SK-N-SH treated with all-trans-retinoic acid at 6 μM for 48 hours (cell line): ENCODE results near the gene PCSK2.
"Not testable (repeated sequence)": the region's sequence is repeated elsewhere in the genome, so short reads cannot be mapped to it uniquely, and the experiment has no call there.

Experiments used
- ATAC-seq: fragments of 200-7000 bp; cut with Tn5 transposase; 3 replicates; pipeline ENCODE4 v1.9.1; 2020; ENCODE audit warnings: mild to moderate bottlenecking, moderate library complexity
- ARNTL ChIP-seq: fragments of 450-650 bp; formaldehyde crosslinking; IDR thresholded peaks from 2 replicates; pipeline ENCODE4 v1.5.0; 2020; ENCODE audit warnings: low read depth, mild to moderate bottlenecking, moderate library complexity, borderline replicate concordance
- BACH2 ChIP-seq: fragments of 250-450 bp; sonication (Bioruptor Pico); IDR thresholded peaks from 2 replicates; pipeline ENCODE4 v1.9.0; 2021; ENCODE audit warnings: mild to moderate bottlenecking, borderline replicate concordance
- CSDC2 ChIP-seq: fragments of 250-450 bp; sonication (Bioruptor Pico); IDR thresholded peaks from 2 replicates; pipeline ENCODE4 v1.5.0; 2020; ENCODE audit warnings: mild to moderate bottlenecking, moderate library complexity
- ESRRG ChIP-seq: fragments of 250-450 bp; sonication (Bioruptor Pico); IDR thresholded peaks from 2 replicates; pipeline ENCODE4 v1.6.1; 2021; ENCODE audit warnings: mild to moderate bottlenecking
- GLIS3 ChIP-seq: fragments of 250-450 bp; sonication (Bioruptor Pico); IDR thresholded peaks from 2 replicates; pipeline ENCODE4 v1.5.0; 2020; ENCODE audit warnings: mild to moderate bottlenecking, moderate library complexity
- ISL1 ChIP-seq: fragments of 250-450 bp; sonication (Bioruptor Pico); IDR thresholded peaks from 2 replicates; pipeline ENCODE4 v2.1.2; 2022; ENCODE audit warnings: mild to moderate bottlenecking, moderate library complexity
- OSR1 ChIP-seq: fragments of 250-450 bp; sonication (Bioruptor Pico); IDR thresholded peaks from 2 replicates; pipeline ENCODE4 v1.8.0; 2022; ENCODE audit warnings: moderate library complexity, mild to moderate bottlenecking, inconsistent platforms
- PPARA ChIP-seq: fragments of 250-450 bp; sonication (Bioruptor Pico); IDR thresholded peaks from 2 replicates; pipeline ENCODE4 v1.5.0; 2020; ENCODE audit warnings: mild to moderate bottlenecking, borderline replicate concordance
- RARB ChIP-seq: fragments of 250-450 bp; sonication (Bioruptor Pico); IDR thresholded peaks from 2 replicates; pipeline ENCODE4 v1.8.0; 2021; ENCODE audit warnings: mild to moderate bottlenecking, moderate library complexity
- TCF4 ChIP-seq: fragments of 250-450 bp; sonication (Bioruptor Pico); IDR thresholded peaks from 2 replicates; pipeline ENCODE4 v1.8.0; 2021; ENCODE audit warnings: mild to moderate bottlenecking, moderate library complexity, borderline replicate concordance
- TOX ChIP-seq: fragments of 250-450 bp; sonication (Bioruptor Pico); IDR thresholded peaks from 2 replicates; pipeline ENCODE4 v1.8.0; 2021; ENCODE audit warnings: mild to moderate bottlenecking, moderate library complexity, borderline replicate concordance
- ZC3H10 ChIP-seq: fragments of 250-450 bp; sonication (Bioruptor Pico); IDR thresholded peaks from 2 replicates; pipeline ENCODE4 v1.5.1; 2021; ENCODE audit warnings: mild to moderate bottlenecking, moderate library complexity
- ZFP3 ChIP-seq: fragments of 250-450 bp; sonication (Bioruptor Pico); IDR thresholded peaks from 2 replicates; pipeline ENCODE4 v1.5.0; 2020; ENCODE audit warnings: mild to moderate bottlenecking, moderate library complexity
- ZFP30 ChIP-seq: fragments of 450-650 bp; formaldehyde crosslinking; IDR thresholded peaks from 2 replicates; pipeline ENCODE4 v1.5.0; 2022; ENCODE audit warnings: mild to moderate bottlenecking, moderate library complexity
- ZNF565 ChIP-seq: fragments of 450-650 bp; formaldehyde crosslinking; conservative IDR thresholded peaks from 2 replicates; pipeline ENCODE4 v1.5.0; 2020; ENCODE audit warnings: low read depth, mild to moderate bottlenecking, moderate library complexity
- ZNF70 ChIP-seq: fragments of 450-650 bp; formaldehyde crosslinking; IDR thresholded peaks from 2 replicates; pipeline ENCODE4 v1.5.0; 2020; ENCODE audit warnings: mild to moderate bottlenecking, moderate library complexity
- ZNF8 ChIP-seq: fragments of 450-650 bp; formaldehyde crosslinking; IDR thresholded peaks from 2 replicates; pipeline ENCODE4 v1.5.0; 2020; ENCODE audit warnings: mild to moderate bottlenecking, moderate library complexity
- TF ChIP-seq, protein P1 (sequence below): fragments of 250-450 bp; sonication (Bioruptor Pico); IDR thresholded peaks from 2 replicates; pipeline ENCODE4 v1.8.0; 2020; ENCODE audit warnings: mild to moderate bottlenecking, moderate library complexity, borderline replicate concordance
- TF ChIP-seq, protein P2 (sequence below): fragments of 250-450 bp; sonication (Bioruptor Pico); IDR thresholded peaks from 2 replicates; pipeline ENCODE4 v1.5.0; 2020; ENCODE audit warnings: mild to moderate bottlenecking, moderate library complexity
- TF ChIP-seq, protein P3 (sequence below): fragments of 250-450 bp; sonication (Bioruptor Pico); IDR thresholded peaks from 2 replicates; pipeline ENCODE4 v1.5.1; 2020; ENCODE audit warnings: low read depth, mild to moderate bottlenecking, moderate library complexity
- TF ChIP-seq, protein P4 (sequence below): fragments of 250-450 bp; sonication (Bioruptor Pico); IDR thresholded peaks from 2 replicates; pipeline ENCODE4 v1.5.1; 2021; ENCODE audit warnings: mild to moderate bottlenecking, moderate library complexity

PCSK2 gene

DNA sequence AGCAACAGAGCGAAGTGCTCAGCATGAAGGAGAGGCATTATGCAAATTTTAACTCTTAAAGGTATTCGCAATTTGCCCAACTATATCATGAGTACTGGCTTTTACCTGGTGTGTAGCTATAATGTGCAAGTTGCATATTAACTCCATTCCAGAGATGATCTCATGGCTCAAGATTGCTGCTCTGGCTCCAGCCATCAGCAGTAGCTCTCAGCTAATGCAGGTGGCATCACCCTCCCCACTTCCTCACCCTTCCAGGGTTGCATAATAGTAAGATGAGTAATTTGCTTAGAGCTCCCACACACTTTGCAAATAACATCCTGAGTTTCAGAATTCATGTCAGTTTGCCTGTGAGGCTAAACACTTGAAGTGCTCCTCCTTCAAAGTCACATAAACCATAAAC, 15.9 kb upstream of the PCSK2 start:
- TF ChIP-seq, protein P1, sequence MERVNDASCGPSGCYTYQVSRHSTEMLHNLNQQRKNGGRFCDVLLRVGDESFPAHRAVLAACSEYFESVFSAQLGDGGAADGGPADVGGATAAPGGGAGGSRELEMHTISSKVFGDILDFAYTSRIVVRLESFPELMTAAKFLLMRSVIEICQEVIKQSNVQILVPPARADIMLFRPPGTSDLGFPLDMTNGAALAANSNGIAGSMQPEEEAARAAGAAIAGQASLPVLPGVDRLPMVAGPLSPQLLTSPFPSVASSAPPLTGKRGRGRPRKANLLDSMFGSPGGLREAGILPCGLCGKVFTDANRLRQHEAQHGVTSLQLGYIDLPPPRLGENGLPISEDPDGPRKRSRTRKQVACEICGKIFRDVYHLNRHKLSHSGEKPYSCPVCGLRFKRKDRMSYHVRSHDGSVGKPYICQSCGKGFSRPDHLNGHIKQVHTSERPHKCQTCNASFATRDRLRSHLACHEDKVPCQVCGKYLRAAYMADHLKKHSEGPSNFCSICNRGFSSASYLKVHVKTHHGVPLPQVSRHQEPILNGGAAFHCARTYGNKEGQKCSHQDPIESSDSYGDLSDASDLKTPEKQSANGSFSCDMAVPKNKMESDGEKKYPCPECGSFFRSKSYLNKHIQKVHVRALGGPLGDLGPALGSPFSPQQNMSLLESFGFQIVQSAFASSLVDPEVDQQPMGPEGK (CRISPR knock-in tag): no peak
- TF ChIP-seq, all 23 proteins: peak for 0

DNA sequence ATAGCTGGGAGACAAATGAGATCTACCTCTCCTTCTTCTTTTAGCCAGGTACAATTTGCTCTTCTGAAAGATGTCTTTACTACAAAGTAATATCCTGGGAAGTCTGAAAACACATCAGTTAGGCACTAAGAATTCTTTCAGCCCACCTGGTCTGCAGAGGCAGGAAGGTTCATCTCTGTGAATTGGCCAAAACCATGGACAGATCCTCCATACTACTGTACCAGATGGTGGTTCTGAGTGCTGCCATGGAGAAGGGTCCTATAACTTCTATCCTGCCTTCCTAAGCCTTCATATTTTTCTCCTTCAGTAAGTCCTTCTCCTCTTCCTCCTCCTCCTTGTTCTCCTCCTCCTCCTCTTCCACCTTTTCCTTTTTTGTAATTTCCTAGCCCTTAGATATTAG, 11.7 kb upstream of the PCSK2 start:
- no peak for ATAC-seq
- TF ChIP-seq ARNTL (CRISPR knock-in tag): no peak

More for the DNA sequence above, 15.9 kb upstream of the PCSK2 start:
- ATAC-seq: no peak

DNA sequence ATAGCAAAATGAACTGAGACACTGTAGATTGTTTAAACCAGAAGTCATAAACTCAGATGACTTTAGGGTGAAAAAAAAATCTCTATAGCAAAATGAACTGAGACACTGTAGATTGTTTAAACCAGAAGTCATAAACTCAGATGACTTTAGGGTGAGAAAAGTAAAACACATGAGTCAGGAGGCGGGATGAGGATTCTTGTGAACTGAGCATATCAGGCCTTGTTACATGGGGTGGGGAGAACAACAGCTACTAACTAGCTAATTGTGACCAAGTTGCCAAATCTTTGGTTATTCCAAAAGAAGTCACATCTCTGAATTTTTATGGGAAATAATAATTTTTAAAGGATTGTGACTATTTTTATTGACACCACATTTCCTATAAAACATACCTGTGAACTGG, 7.0 kb upstream of the PCSK2 start:
- ATAC-seq: not testable (repeated sequence)

DNA sequence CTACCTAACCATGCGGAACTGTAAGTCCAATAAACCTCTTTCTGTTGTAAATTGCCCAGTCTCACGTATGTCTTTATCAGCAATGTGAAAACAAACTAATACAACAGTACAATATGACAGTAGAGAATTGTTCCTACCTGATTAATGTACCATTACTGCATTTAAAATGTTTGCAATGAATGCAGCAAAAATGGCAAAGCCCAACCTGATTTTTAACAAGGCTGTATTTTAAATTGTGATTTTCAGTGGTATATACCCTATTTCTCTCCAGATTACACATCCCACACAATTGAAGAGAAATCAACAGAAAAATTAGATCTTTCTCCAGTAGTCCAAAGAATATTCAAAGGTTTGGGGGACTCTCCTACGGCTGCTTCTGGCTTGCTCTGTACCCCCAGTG, 3.3 kb upstream of the PCSK2 start:
- TF ChIP-seq ZFP30 (CRISPR knock-in tag) (no peak), OSR1 (CRISPR knock-in tag) (no peak), RARB (CRISPR knock-in tag) (no peak), BACH2 (CRISPR knock-in tag) (no peak), ZFP3 (CRISPR knock-in tag) (no peak), ESRRG (no peak), ZNF565 (no peak), GLIS3 (no peak), ZNF8 (CRISPR knock-in tag) (no peak), CSDC2 (CRISPR knock-in tag) (no peak), ARNTL (CRISPR knock-in tag) (no peak), PPARA (no peak)
- TF ChIP-seq, protein P2, sequence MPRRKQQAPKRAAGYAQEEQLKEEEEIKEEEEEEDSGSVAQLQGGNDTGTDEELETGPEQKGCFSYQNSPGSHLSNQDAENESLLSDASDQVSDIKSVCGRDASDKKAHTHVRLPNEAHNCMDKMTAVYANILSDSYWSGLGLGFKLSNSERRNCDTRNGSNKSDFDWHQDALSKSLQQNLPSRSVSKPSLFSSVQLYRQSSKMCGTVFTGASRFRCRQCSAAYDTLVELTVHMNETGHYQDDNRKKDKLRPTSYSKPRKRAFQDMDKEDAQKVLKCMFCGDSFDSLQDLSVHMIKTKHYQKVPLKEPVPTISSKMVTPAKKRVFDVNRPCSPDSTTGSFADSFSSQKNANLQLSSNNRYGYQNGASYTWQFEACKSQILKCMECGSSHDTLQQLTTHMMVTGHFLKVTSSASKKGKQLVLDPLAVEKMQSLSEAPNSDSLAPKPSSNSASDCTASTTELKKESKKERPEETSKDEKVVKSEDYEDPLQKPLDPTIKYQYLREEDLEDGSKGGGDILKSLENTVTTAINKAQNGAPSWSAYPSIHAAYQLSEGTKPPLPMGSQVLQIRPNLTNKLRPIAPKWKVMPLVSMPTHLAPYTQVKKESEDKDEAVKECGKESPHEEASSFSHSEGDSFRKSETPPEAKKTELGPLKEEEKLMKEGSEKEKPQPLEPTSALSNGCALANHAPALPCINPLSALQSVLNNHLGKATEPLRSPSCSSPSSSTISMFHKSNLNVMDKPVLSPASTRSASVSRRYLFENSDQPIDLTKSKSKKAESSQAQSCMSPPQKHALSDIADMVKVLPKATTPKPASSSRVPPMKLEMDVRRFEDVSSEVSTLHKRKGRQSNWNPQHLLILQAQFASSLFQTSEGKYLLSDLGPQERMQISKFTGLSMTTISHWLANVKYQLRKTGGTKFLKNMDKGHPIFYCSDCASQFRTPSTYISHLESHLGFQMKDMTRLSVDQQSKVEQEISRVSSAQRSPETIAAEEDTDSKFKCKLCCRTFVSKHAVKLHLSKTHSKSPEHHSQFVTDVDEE (CRISPR knock-in tag): no peak
- TF ChIP-seq, protein P3, sequence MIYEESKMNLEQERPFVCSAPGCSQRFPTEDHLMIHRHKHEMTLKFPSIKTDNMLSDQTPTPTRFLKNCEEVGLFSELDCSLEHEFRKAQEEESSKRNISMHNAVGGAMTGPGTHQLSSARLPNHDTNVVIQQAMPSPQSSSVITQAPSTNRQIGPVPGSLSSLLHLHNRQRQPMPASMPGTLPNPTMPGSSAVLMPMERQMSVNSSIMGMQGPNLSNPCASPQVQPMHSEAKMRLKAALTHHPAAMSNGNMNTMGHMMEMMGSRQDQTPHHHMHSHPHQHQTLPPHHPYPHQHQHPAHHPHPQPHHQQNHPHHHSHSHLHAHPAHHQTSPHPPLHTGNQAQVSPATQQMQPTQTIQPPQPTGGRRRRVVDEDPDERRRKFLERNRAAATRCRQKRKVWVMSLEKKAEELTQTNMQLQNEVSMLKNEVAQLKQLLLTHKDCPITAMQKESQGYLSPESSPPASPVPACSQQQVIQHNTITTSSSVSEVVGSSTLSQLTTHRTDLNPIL (CRISPR knock-in tag): no peak
- TF ChIP-seq, protein P4, sequence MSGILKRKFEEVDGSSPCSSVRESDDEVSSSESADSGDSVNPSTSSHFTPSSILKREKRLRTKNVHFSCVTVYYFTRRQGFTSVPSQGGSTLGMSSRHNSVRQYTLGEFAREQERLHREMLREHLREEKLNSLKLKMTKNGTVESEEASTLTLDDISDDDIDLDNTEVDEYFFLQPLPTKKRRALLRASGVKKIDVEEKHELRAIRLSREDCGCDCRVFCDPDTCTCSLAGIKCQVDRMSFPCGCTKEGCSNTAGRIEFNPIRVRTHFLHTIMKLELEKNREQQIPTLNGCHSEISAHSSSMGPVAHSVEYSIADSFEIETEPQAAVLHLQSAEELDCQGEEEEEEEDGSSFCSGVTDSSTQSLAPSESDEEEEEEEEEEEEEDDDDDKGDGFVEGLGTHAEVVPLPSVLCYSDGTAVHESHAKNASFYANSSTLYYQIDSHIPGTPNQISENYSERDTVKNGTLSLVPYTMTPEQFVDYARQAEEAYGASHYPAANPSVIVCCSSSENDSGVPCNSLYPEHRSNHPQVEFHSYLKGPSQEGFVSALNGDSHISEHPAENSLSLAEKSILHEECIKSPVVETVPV: no peak
- no peak for ATAC-seq

DNA sequence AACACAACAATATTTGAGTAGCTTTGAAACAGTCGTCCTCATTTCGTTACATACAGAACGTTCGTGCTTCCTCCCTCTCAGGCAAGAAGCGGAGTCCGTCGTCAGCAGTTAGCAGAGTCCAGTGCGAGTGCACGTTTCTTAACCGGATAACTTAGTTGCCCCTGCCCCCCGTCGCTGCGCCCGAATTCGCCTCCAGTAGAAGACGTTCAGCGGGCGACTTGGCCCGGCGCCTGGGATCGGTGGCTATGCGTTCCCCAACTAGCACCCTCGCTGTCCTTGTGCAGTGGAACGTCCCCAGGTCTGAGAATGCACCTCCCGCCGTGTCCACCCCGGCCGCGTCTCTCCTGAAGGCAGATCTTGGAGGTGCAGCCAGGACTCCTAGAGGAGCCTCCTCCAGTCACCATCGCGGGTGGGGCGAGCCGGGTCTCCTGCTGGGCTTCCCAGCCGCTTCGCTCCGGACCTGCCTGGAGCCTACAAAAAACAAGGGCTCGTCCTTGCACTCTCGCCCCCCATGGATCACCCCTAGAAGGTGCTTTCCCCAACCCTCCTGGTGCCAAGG, 910 bp upstream of the PCSK2 start:
- TF ChIP-seq, protein P1 (CRISPR knock-in tag): no peak
- TF ChIP-seq GLIS3 (no peak), CSDC2 (CRISPR knock-in tag) (no peak), ZC3H10 (CRISPR knock-in tag) (no peak), ZNF565 (no peak), ISL1 (CRISPR knock-in tag) (no peak), TOX (CRISPR knock-in tag) (no peak), TCF4 (no peak), OSR1 (CRISPR knock-in tag) (no peak), PPARA (no peak), ZFP3 (CRISPR knock-in tag) (no peak), ZNF70 (no peak)
- TF ChIP-seq, protein P2 (CRISPR knock-in tag): no peak
- TF ChIP-seq, protein P3 (CRISPR knock-in tag): no peak
- ATAC-seq: no peak; the same call in 2 of the 3 replicates
